ENCODE data around the gene LBHD1. TPM values are rescaled to one million over a fixed set of nuclear protein-coding genes. Genes with fewer than 3 reads are reported as not detected.

LBHD1 gene
- total RNA-seq, 1 experiment from 2014 or later: 10.4 TPM

GRCh38 chr11:62645946-62646824 lies 25.9 kb downstream of the LBHD1 start, which contains the start of gene GANAB:
Gene GANAB, minus strand, starts transcription at chr11:62646613. Its CDS starts 14 bp downstream, at chr11:62646599.
- Mint-ChIP-seq H3K9me3 (no peaks in the 10 kb centered on the region), H3K27me3 (ENCODE audit: low read depth) (no peaks in the 10 kb centered on the region), H3K4me3 (peak within 1 kb of the TSS; percentile 98 to 100), H3K4me1 (peaks cover 7 to 9% of the 10 kb centered on the region in 2 experiments), H3K27ac (peak within 1 kb of the TSS; percentile 84 to 98 (median 98)), H3K36me3 (ENCODE audit: insufficient read depth in 1 of 3, low read depth in 3 of 3) (peaks cover 14 to 46% (median 29%) of the 10 kb centered on the region in 3 experiments)
- peaks cover 5% of the 10 kb centered on the region for H3K23me2 ChIP-seq (ENCODE audit: insufficient read length, low read depth, low read length, poor library complexity, severe bottlenecking)
- no peak within 1 kb of the TSS for H2AK5ac ChIP-seq (ENCODE audit: insufficient read length, low read length)
- H2BK120ac ChIP-seq (ENCODE audit: low read depth, low read length, poor library complexity, severe bottlenecking): no peak within 1 kb of the TSS
- H3K27me3 ChIP-seq (ENCODE audit: insufficient read depth, low read length): no peaks in the 10 kb centered on the region
- no peak within 1 kb of the TSS for H3K56ac ChIP-seq (ENCODE audit: insufficient read length, low read depth, low read length)
- H3K4me2 ChIP-seq (ENCODE audit: insufficient read depth, insufficient read length, low read length): peak within 1 kb of the TSS; percentile 74
- peaks cover 3% of the 10 kb centered on the region; the same call in 1 of the 2 replicates for H3K4me1 ChIP-seq (ENCODE audit: insufficient read depth, low read length)
- peak within 1 kb of the TSS; percentile 85 for H3K14ac ChIP-seq (ENCODE audit: insufficient read depth, low read length)
- H4K8ac ChIP-seq (replicated peaks; ENCODE audit: insufficient read length, low read depth, low read length): no peak within 1 kb of the TSS
- no peak within 1 kb of the TSS for H2BK15ac ChIP-seq (ENCODE audit: low read depth, low read length)
- no peak within 1 kb of the TSS for H4K5ac ChIP-seq (ENCODE audit: insufficient read length, low read depth, low read length)
- H4K91ac ChIP-seq (ENCODE audit: insufficient read length, low read depth, low read length): no peak within 1 kb of the TSS
- H2AFZ ChIP-seq (ENCODE audit: low read length): no peak within 1 kb of the TSS
- H2BK12ac ChIP-seq (ENCODE audit: insufficient read length, low read depth, low read length): no peak within 1 kb of the TSS
- no peak within 1 kb of the TSS for H3K27ac ChIP-seq (ENCODE audit: insufficient read length, low read depth, low read length)
- no peaks in the 10 kb centered on the region for H3K9me3 ChIP-seq (ENCODE audit: control insufficient read depth, low read depth, low read length)
- H3K9ac ChIP-seq (ENCODE audit: extremely low read depth, insufficient read length, low read length): peak within 1 kb of the TSS; percentile 86
- no peaks in the 10 kb centered on the region for H3K79me1 ChIP-seq (ENCODE audit: insufficient read depth, low read depth, low read length, poor library complexity, severe bottlenecking)
- no peaks in the 10 kb centered on the region for H4K20me1 ChIP-seq (ENCODE audit: control insufficient read depth, insufficient read depth, insufficient read length)
- peaks cover 10% of the 10 kb centered on the region; the same call in 1 of the 2 replicates for H3K79me2 ChIP-seq (ENCODE audit: insufficient read depth, low read length)
- H3K4ac ChIP-seq (ENCODE audit: low read depth, low read length): no peak within 1 kb of the TSS; the same call in 1 of the 2 replicates
- WGBS (ENCODE audit: extremely low coverage, insufficient read length, low lambda C conversion rate): no CpG with 5 or more reads among the region's 73 CpGs
- no peak within 1 kb of the TSS for H3K23ac ChIP-seq (ENCODE audit: insufficient read length, low read depth, low read length)
- peak; percentile 98 for DNase-seq
- no peak within 1 kb of the TSS for H2BK5ac ChIP-seq (ENCODE audit: insufficient read length, low read length)
- no peak within 1 kb of the TSS for H3T11ph ChIP-seq (ENCODE audit: low read length)
- H3K18ac ChIP-seq (ENCODE audit: insufficient read length, low read depth, low read length): peak within 1 kb of the TSS; percentile 81
- H2BK20ac ChIP-seq (ENCODE audit: low read depth, low read length, poor library complexity, severe bottlenecking): no peak within 1 kb of the TSS
- TF ChIP-seq, protein P1, sequence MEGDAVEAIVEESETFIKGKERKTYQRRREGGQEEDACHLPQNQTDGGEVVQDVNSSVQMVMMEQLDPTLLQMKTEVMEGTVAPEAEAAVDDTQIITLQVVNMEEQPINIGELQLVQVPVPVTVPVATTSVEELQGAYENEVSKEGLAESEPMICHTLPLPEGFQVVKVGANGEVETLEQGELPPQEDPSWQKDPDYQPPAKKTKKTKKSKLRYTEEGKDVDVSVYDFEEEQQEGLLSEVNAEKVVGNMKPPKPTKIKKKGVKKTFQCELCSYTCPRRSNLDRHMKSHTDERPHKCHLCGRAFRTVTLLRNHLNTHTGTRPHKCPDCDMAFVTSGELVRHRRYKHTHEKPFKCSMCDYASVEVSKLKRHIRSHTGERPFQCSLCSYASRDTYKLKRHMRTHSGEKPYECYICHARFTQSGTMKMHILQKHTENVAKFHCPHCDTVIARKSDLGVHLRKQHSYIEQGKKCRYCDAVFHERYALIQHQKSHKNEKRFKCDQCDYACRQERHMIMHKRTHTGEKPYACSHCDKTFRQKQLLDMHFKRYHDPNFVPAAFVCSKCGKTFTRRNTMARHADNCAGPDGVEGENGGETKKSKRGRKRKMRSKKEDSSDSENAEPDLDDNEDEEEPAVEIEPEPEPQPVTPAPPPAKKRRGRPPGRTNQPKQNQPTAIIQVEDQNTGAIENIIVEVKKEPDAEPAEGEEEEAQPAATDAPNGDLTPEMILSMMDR (conservative IDR thresholded peaks at IDR 0.05): no peak

All from H9 (cell line).